Lower lobe of right lung (tissue), 2 donors: ENCODE data around the gene MAD2L1. TPM values are rescaled to one million over a fixed set of nuclear protein-coding genes. Genes with fewer than 3 reads are reported as not detected.

Experiments
- ATAC-seq, 2 donors: fragments of 200-7000 bp; cut with Tn5 transposase; one replicate each; pipeline ENCODE4 v1.9.1; 2020 to 2022; ENCODE audit warnings: mild to moderate bottlenecking in 2 of 2, moderate library complexity in 2 of 2
- DNase-seq: peaks from one replicate; pipeline ENCODE4 v3.0.0-alpha.2; 2020
- H3K27ac ChIP-seq: fragments of 200-600 bp; one replicate; pipeline ENCODE4 v1.8.0; 2022
- H3K27me3 ChIP-seq: fragments of 200-600 bp; one replicate; pipeline ENCODE4 v1.8.0; 2022; ENCODE audit warnings: low read depth
- H3K36me3 ChIP-seq: fragments of 200-600 bp; one replicate; pipeline ENCODE4 v1.8.0; 2022; ENCODE audit warnings: mild to moderate bottlenecking
- H3K4me1 ChIP-seq: fragments of 200-600 bp; one replicate; pipeline ENCODE4 v1.8.0; 2022
- H3K4me3 ChIP-seq: fragments of 200-600 bp; one replicate; pipeline ENCODE4 v1.8.0; 2022; ENCODE audit warnings: mild to moderate bottlenecking
- H3K9me3 ChIP-seq: fragments of 200-600 bp; one replicate; pipeline ENCODE4 v1.8.0; 2022
- intact Hi-C: fragments of 100-400 bp; cut with DNase I; formaldehyde crosslinking; loops from one replicate; pipeline ENCODE4 v1.11.0; 2022
- total RNA-seq: library from RNA; stranded (reverse); fragmentation: NEBNext Ultra II Directional; extraction: Animal tissue kit (Norgen Biotek cat#: 25700); gene quantifications from one replicate; pipeline ENCODE4 v1.2.1, GENCODE V29; 2021
- TF ChIP-seq, protein P1 (sequence below): fragments of 200-600 bp; IDR thresholded peaks from one replicate; pipeline ENCODE4 v1.8.0; 2022; ENCODE audit warnings: antibody characterized with exemption, mild to moderate bottlenecking
- donor health status: DM: no; HTN: yes; CAD: no; lungs with severe emphysema.

The MAD2L1 gene
- total RNA-seq, 1 donor from 2014 or later = 2.2 TPM

DNA sequence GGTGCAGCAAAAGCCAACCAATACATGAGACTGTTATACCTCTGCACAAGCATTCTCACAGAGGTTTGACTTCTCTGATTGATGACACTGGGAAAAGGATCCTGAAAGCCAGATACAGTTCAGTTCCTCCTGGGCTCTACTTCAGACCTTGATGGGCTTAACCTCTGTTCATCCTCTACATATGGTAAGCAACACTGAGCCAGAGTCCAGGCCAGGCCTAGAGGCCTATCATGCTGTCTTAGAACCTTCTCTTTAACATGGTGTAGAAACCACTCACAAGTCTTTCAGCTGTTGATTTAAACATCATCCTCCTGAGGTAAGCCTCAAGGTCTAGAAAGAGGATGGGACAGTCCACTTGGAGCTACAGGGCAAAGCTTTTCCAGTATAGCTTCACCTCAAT, 9.2 kb downstream of the MAD2L1 start:
- Histone ChIP-seq H3K27ac (no peak overlapping the region), H3K36me3 (no peaks in the 10 kb centered on the region), H3K27me3 (no peaks in the 10 kb centered on the region), H3K4me1 (peaks cover 9% of the 10 kb centered on the region), H3K4me3 (no peak overlapping the region), H3K9me3 (no peaks in the 10 kb centered on the region)
- TF ChIP-seq, protein P1, sequence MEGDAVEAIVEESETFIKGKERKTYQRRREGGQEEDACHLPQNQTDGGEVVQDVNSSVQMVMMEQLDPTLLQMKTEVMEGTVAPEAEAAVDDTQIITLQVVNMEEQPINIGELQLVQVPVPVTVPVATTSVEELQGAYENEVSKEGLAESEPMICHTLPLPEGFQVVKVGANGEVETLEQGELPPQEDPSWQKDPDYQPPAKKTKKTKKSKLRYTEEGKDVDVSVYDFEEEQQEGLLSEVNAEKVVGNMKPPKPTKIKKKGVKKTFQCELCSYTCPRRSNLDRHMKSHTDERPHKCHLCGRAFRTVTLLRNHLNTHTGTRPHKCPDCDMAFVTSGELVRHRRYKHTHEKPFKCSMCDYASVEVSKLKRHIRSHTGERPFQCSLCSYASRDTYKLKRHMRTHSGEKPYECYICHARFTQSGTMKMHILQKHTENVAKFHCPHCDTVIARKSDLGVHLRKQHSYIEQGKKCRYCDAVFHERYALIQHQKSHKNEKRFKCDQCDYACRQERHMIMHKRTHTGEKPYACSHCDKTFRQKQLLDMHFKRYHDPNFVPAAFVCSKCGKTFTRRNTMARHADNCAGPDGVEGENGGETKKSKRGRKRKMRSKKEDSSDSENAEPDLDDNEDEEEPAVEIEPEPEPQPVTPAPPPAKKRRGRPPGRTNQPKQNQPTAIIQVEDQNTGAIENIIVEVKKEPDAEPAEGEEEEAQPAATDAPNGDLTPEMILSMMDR = no peak
- intact Hi-C loops = loop anchor here (10.0 kb wide), 1 partner anchor 743 kb away; no protein-coding TSS in a partner anchor
- DNase-seq (no peak), ATAC-seq (no peak)

DNA sequence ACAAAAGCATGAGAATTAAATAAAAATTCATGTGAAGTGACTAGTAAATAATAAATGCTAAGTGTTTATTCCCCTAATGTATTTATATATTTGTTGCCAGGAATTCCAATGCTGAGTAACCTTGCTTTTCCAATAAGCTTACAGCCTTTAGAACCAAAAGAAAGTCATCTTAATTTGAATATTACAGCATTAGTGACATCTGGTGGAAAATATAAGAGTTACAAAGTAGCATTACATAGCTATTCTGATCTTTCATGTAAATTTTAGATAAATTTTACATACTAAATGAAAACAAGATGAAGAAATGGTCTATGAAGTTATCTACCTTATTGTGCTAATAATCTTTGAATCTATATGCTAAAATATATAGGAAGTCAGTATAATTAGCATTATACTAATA, 10.4 kb downstream of the MAD2L1 start:
- no peak for ATAC-seq
- no peak for DNase-seq
- TF ChIP-seq, protein P1 = no peak

DNA sequence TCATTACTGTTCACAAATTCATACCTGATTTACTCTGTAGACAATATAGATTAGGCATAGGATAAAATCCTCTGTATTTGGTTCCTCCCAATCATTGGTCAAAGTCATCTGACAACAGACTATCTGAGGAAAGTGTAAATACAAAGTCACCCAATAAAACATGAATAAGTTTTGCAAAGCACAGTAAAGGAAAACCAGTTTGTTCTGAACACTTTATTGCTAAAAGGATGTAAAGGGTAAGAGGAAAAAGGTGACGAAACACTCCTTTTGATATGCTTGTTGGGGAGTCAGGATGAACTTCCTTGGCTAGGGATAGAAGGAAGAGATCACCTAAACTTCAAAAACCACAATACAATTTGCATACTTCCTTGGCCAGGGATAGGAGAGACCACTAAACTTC, 10.9 kb downstream of the MAD2L1 start:
- TF ChIP-seq, protein P1 = no peak
- intact Hi-C loops = loop anchor here (10.0 kb wide), 1 partner anchor 741 kb away; no protein-coding TSS in a partner anchor
- no peak for ATAC-seq
- DNase-seq = no peak
- no peaks in the 10 kb centered on the region for H3K36me3 ChIP-seq
- H3K27me3 ChIP-seq = no peaks in the 10 kb centered on the region
- H3K27ac ChIP-seq = no peak overlapping the region
- no peaks in the 10 kb centered on the region for H3K9me3 ChIP-seq
- H3K4me3 ChIP-seq = no peak overlapping the region
- H3K4me1 ChIP-seq = peaks cover 9% of the 10 kb centered on the region

More for the DNA sequence above, 10.4 kb downstream of the MAD2L1 start:
- H3K27ac ChIP-seq = no peak overlapping the region
- no peak overlapping the region for H3K4me3 ChIP-seq
- intact Hi-C loops = loop anchor here (10.0 kb wide), 1 partner anchor 741 kb away; no protein-coding TSS in a partner anchor
- H3K9me3 ChIP-seq = no peaks in the 10 kb centered on the region
- H3K36me3 ChIP-seq = no peaks in the 10 kb centered on the region
- no peaks in the 10 kb centered on the region for H3K27me3 ChIP-seq
- H3K4me1 ChIP-seq = peaks cover 9% of the 10 kb centered on the region

DNA sequence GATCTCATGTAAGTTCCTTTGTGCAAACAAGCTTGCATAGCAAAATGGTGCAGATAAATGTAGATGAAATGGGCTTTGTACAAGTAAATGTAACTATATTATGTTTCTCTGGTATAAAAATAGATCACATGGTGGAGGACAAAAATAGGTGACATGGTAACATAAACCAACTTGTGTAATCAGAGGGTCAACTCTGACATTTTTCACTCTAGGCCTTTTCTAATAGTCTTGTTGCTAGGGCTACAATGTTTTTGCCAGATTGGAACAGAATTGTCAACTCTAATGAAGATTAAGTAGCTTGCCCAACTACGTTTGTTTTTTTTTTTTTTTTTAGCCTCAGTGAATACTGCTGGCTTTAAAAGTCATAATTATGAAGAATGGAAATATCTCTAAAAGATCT, 11.5 kb downstream of the MAD2L1 start:
- H3K9me3 ChIP-seq = no peaks in the 10 kb centered on the region
- no peaks in the 10 kb centered on the region for H3K27me3 ChIP-seq
- H3K27ac ChIP-seq = no peak overlapping the region
- H3K4me3 ChIP-seq = no peak overlapping the region
- TF ChIP-seq, protein P1 = no peak
- no peak for DNase-seq
- intact Hi-C loops = loop anchor here (10.0 kb wide), 1 partner anchor 740 kb away; no protein-coding TSS in a partner anchor
- peaks cover 9% of the 10 kb centered on the region for H3K4me1 ChIP-seq
- ATAC-seq = no peak
- no peaks in the 10 kb centered on the region for H3K36me3 ChIP-seq

DNA sequence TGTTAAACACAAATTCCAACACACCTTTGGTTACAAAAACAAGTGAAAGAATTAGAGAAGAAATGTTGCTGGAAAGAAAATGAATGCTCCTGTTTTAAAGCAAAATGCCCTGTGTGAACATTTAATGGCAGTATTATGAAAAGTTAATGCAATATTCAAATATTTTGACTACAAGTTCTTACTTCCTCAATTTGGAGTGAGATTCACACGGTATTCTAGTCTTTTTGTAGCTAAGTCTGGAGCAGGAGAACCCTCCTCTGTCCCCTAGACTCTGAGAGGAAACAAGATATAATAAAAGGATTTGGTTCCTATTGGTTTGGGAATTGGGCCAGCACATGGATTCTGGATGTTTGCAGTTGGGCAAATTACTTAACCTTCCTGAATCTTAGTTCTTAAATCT, 12.7 kb downstream of the MAD2L1 start:
- H3K4me3 ChIP-seq = no peak overlapping the region
- H3K27ac ChIP-seq = no peak overlapping the region
- intact Hi-C loops = loop anchor here (10.0 kb wide), 1 partner anchor 739 kb away; no protein-coding TSS in a partner anchor
- ATAC-seq = no peak
- DNase-seq = no peak
- H3K9me3 ChIP-seq = no peaks in the 10 kb centered on the region
- TF ChIP-seq, protein P1 = no peak
- H3K27me3 ChIP-seq = no peaks in the 10 kb centered on the region
- H3K4me1 ChIP-seq = peaks cover 16% of the 10 kb centered on the region
- no peaks in the 10 kb centered on the region for H3K36me3 ChIP-seq
